ENCODE results near the gene LRRC3. TPM values are rescaled to one million over a fixed set of nuclear protein-coding genes. Genes with fewer than 3 reads are reported as not detected.

Gene LRRC3
- total RNA-seq, 2 experiments from 2014 or later, result 3.7 to 3.8 TPM

- Mint-ChIP-seq H3K27me3 (peaks cover 5% of the 10 kb centered on the region), H3K27ac (no peak overlapping the region), H3K9me3 (peaks cover 16% of the 10 kb centered on the region), H3K36me3 (ENCODE audit: low read depth) (peaks cover 8% of the 10 kb centered on the region), H3K4me1 (peaks cover 2% of the 10 kb centered on the region), H3K4me3 (no peak overlapping the region)
- ChIA-PET POLR2A (no interaction called here), CTCF (interaction anchor here (1.2 to 1.5 kb wide), 2 partner anchors 10 to 254 kb away, joined by 3 to 6 read pairs; no protein-coding TSS in a partner anchor)
- no peak for DNase-seq
Observed at GRCh38 chr21:44489962-44490361, 34.7 kb downstream of the LRRC3 start.

- ChIA-PET POLR2A (no interaction called here), CTCF (interaction anchor here (0.6 to 1.1 kb wide), 2 partner anchors 220 to 303 kb away, joined by 3 to 4 read pairs; no protein-coding TSS in a partner anchor)
- no peak overlapping the region for H3K27ac Mint-ChIP-seq
- no peak for DNase-seq
- peaks cover 4% of the 10 kb centered on the region for H3K27me3 Mint-ChIP-seq
- H3K9me3 Mint-ChIP-seq, result peaks cover 16% of the 10 kb centered on the region
- no peak overlapping the region for H3K4me3 Mint-ChIP-seq
- H3K4me1 Mint-ChIP-seq, result peaks cover 2% of the 10 kb centered on the region
- peaks cover 8% of the 10 kb centered on the region for H3K36me3 Mint-ChIP-seq (ENCODE audit: low read depth)
Observed at GRCh38 chr21:44490405-44490804, 35.1 kb downstream of the LRRC3 start.

DNA sequence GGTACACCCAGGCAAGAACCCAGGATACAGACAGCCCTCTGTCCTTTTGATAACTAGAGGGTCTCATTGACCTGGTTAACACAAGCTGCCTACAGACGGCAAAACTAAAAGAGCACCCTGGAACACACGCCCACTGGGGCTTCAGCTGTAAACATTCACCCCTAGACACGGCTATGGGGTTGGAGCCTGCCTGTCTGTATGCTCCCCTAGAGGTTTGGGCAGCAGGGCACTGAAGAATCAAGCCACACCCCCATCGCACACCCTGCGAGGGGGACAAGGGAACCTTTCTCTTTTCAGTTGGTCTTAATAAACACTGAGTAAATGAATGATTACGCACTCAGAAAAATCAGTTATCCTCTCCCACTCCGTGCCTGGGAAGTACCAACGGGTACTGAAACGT lies 35.5 kb downstream of the LRRC3 start:
- peaks cover 16% of the 10 kb centered on the region for H3K9me3 Mint-ChIP-seq
- ChIA-PET POLR2A (no interaction called here), CTCF (interaction anchor here (0.6 to 1.1 kb wide), 3 partner anchors 11 to 303 kb away, joined by 3 to 4 read pairs (median 3); no protein-coding TSS in a partner anchor)
- H3K4me1 Mint-ChIP-seq, result peaks cover 2% of the 10 kb centered on the region
- DNase-seq, result no peak
- H3K27ac Mint-ChIP-seq, result no peak overlapping the region
- peaks cover 8% of the 10 kb centered on the region for H3K27me3 Mint-ChIP-seq
- H3K36me3 Mint-ChIP-seq (ENCODE audit: low read depth), result peaks cover 8% of the 10 kb centered on the region
- H3K4me3 Mint-ChIP-seq, result no peak overlapping the region

- peaks cover 16% of the 10 kb centered on the region for H3K27me3 Mint-ChIP-seq
- no peak overlapping the region for H3K27ac Mint-ChIP-seq
- H3K36me3 Mint-ChIP-seq (ENCODE audit: low read depth), result peaks cover 8% of the 10 kb centered on the region
- H3K9me3 Mint-ChIP-seq, result peaks cover 16% of the 10 kb centered on the region
- POLR2A ChIA-PET, result no interaction called here
- no peak for DNase-seq
- peaks cover 2% of the 10 kb centered on the region for H3K4me1 Mint-ChIP-seq
- H3K4me3 Mint-ChIP-seq, result no peak overlapping the region
- CTCF ChIA-PET, result no interaction called here
Observed at GRCh38 chr21:44492567-44493385, 37.5 kb downstream of the LRRC3 start.

- H3K27me3 Mint-ChIP-seq, result peaks cover 13% of the 10 kb centered on the region
- no peak for DNase-seq
- H3K36me3 Mint-ChIP-seq (ENCODE audit: low read depth), result peaks cover 8% of the 10 kb centered on the region
- no peak overlapping the region for H3K4me3 Mint-ChIP-seq
- peaks cover 2% of the 10 kb centered on the region for H3K4me1 Mint-ChIP-seq
- ChIA-PET POLR2A (interaction anchor here (0.6 kb wide), 1 partner anchor 10 kb away, joined by 3 read pairs; no protein-coding TSS in a partner anchor), CTCF (interaction anchor here (1.0 kb wide), 1 partner anchor 299 kb away, joined by 4 read pairs; no protein-coding TSS in a partner anchor)
- H3K9me3 Mint-ChIP-seq, result peaks cover 16% of the 10 kb centered on the region
- no peak overlapping the region for H3K27ac Mint-ChIP-seq
Observed at GRCh38 chr21:44494418-44494817, 39.1 kb downstream of the LRRC3 start.

GRCh38 chr21:44494956-44495355 lies 39.6 kb downstream of the LRRC3 start:
- CTCF ChIA-PET, result interaction anchor here (1.0 kb wide), 1 partner anchor 298 kb away, joined by 4 read pairs; no protein-coding TSS in a partner anchor
- H3K4me1 Mint-ChIP-seq, result peaks cover 2% of the 10 kb centered on the region
- peaks cover 8% of the 10 kb centered on the region for H3K36me3 Mint-ChIP-seq (ENCODE audit: low read depth)
- H3K9me3 Mint-ChIP-seq, result peaks cover 16% of the 10 kb centered on the region
- peaks cover 13% of the 10 kb centered on the region for H3K27me3 Mint-ChIP-seq
- POLR2A ChIA-PET, result no interaction called here
- no peak overlapping the region for H3K4me3 Mint-ChIP-seq
- H3K27ac Mint-ChIP-seq, result no peak overlapping the region
- no peak for DNase-seq

GRCh38 chr21:44495611-44496563 lies 40.6 kb downstream of the LRRC3 start:
- peaks cover 13% of the 10 kb centered on the region for H3K27me3 Mint-ChIP-seq
- H3K36me3 Mint-ChIP-seq (ENCODE audit: low read depth), result peaks cover 8% of the 10 kb centered on the region
- peaks cover 2% of the 10 kb centered on the region for H3K4me1 Mint-ChIP-seq
- ChIA-PET CTCF (interaction anchor here (1.7 kb wide), 1 partner anchor 298 kb away, joined by 8 read pairs; no protein-coding TSS in a partner anchor), POLR2A (no interaction called here)
- no peak overlapping the region for H3K4me3 Mint-ChIP-seq
- no peak for DNase-seq
- no peak overlapping the region for H3K27ac Mint-ChIP-seq
- H3K9me3 Mint-ChIP-seq, result peaks cover 16% of the 10 kb centered on the region

DNA sequence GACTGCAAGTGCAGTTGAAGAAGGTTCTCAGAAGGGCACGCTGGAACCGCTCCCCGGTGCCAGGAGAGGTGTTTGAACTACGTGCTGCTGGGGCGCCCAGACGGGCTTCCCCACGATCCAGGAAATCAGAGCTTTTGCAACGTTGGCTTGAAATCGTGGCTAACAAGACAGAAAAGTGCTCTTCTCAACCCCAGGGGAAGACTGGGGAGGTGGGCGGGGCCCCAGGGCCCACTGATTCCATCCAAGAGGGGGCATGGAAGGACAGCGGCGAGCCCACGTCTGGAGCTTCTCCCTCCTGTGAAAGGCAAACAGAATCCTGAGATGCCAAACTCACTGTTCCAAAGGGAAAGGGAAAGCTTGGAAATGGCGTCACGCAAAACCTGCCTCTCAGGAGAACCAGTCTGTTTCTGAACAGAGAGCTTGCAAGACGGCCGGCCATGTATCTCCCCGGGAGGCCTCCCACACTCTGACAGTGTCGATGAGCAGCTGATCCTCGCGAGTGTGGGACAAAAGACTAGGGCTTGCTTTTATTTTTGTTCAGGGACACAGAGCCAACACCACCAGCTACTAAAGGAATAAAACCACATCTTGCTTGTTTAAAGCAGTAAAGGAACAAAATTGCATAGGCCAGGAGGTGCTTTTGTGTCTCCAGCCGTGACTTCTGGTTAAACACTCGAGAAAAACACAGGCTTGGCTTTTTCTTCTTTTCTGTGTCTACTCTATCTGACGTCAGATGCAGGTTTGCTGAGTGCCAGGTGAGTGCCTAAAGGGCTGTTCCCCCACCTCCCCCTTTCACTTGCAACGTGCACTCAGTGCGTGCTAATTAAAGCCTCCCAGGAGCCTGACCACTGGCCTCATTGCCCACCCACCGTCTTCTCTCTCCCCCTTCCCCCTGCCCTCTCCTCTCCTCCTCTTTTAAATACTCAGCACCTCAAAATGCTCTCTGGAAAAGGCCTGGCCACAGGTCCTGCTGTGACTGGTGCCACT lies 41.5 kb downstream of the LRRC3 start:
- H3K4me3 Mint-ChIP-seq, result no peak overlapping the region
- H3K4me1 Mint-ChIP-seq, result peaks cover 2% of the 10 kb centered on the region
- no peak for DNase-seq
- POLR2A ChIA-PET, result no interaction called here
- no peak overlapping the region for H3K27ac Mint-ChIP-seq
- H3K9me3 Mint-ChIP-seq, result peaks cover 13% of the 10 kb centered on the region
- CTCF ChIA-PET, result interaction anchor here (1.7 kb wide), 1 partner anchor 297 kb away, joined by 8 read pairs; no protein-coding TSS in a partner anchor
- H3K36me3 Mint-ChIP-seq (ENCODE audit: low read depth), result peaks cover 6% of the 10 kb centered on the region
- peaks cover 13% of the 10 kb centered on the region for H3K27me3 Mint-ChIP-seq

GRCh38 chr21:44497703-44498126 lies 42.4 kb downstream of the LRRC3 start:
- Mint-ChIP-seq H3K27me3 (peaks cover 13% of the 10 kb centered on the region), H3K27ac (no peak overlapping the region), H3K4me3 (no peak overlapping the region), H3K36me3 (ENCODE audit: low read depth) (peaks cover under 1% of the 10 kb centered on the region), H3K9me3 (peaks cover 6% of the 10 kb centered on the region), H3K4me1 (peaks cover 2% of the 10 kb centered on the region)
- no peak for DNase-seq
- ChIA-PET CTCF (no interaction called here), POLR2A (no interaction called here)

DNA sequence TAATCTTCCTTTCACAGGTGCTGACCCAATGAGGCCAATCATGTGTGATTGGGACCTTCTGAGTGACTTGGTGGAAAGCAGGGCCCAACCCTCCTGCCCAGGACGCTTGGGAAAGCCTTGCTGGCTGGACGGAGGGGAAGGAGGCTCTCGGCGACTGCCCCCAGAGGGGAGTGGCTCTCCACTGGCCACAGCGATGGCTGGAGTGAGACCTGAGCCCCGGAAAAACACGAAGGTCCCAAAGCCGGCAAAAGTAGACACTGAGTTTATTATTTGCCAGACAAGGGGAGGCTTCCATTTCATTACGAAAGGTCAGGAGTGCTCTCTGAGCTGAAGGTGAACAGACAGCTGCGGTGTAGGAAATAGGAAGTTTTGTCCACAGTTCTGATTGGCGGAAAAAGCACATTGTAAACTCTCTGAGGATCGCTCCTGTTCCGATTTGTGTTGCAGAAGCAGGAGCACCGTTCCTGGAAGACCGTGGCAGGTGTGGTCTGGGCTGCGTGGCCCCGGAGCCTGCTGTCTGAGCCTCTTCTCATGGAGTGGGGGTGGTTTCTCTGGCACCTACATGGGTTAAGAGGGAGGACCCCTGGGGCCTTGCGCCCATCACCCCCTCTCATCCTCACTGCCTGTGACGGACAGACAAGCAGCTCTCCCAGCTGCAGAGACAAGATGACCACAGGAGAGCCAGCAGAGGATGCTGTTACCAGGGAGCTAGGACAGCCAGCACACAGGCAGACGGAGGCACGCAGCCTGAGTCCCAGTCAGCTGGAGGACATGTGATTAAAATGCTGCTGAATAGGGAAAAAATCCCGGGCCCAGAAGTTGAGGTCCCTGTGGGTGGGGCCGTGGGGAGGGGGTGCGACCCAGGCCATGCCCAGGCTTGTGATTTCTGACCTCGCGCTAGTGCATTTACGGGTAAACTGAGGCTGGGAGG lies 43.2 kb downstream of the LRRC3 start:
- CTCF ChIA-PET, result no interaction called here
- no peaks in the 10 kb centered on the region for H3K9me3 Mint-ChIP-seq
- POLR2A ChIA-PET, result no interaction called here
- DNase-seq, result no peak
- no peak overlapping the region for H3K4me3 Mint-ChIP-seq
- peaks cover 13% of the 10 kb centered on the region for H3K27me3 Mint-ChIP-seq
- H3K27ac Mint-ChIP-seq, result no peak overlapping the region
- H3K4me1 Mint-ChIP-seq, result peaks cover 2% of the 10 kb centered on the region
- H3K36me3 Mint-ChIP-seq (ENCODE audit: low read depth), result no peaks in the 10 kb centered on the region

- CTCF ChIA-PET, result no interaction called here
Observed at GRCh38 chr21:44499211-44499560, 43.9 kb downstream of the LRRC3 start.

More at GRCh38 chr21:44499211-44499560, 43.9 kb downstream of the LRRC3 start:
- no peaks in the 10 kb centered on the region for H3K9me3 Mint-ChIP-seq
- no peak overlapping the region for H3K4me3 Mint-ChIP-seq
- peaks cover 13% of the 10 kb centered on the region for H3K27me3 Mint-ChIP-seq
- no peak for DNase-seq
- POLR2A ChIA-PET, result no interaction called here
- H3K4me1 Mint-ChIP-seq, result peaks cover 2% of the 10 kb centered on the region
- no peaks in the 10 kb centered on the region for H3K36me3 Mint-ChIP-seq (ENCODE audit: low read depth)
- no peak overlapping the region for H3K27ac Mint-ChIP-seq
